WTC11 (cell line): ENCODE results near the gene EPHX1. TPM values are rescaled to one million over a fixed set of nuclear protein-coding genes. Genes with fewer than 3 reads are reported as not detected.

Source experiments
- ATAC-seq: fragments of 200-7000 bp; cut with Tn5 transposase; 2 replicates; pipeline ENCODE4 v1.10.0; 2021; ENCODE audit warnings: mild to moderate bottlenecking, moderate library complexity
- CTCF ChIA-PET: fragments of 300-600 bp; sonication (Branson Sonifier 250); formaldehyde crosslinking; loops from one replicate; lab custom pipeline; 2021; ENCODE audit warnings: antibody characterized with exemption; lab: Charles Lee
- POLR2A ChIA-PET: fragments of 350-600 bp; sonication (Branson Sonifier 250); formaldehyde crosslinking; loops from one replicate; lab custom pipeline; 2021; ENCODE audit warnings: antibody characterized with exemption; lab: Charles Lee
- DNase-seq: peaks from one replicate; pipeline ENCODE4 v3.0.0; 2021; ENCODE audit warnings: low spot score
- H3K27ac Mint-ChIP-seq: 2 replicates; pipeline ENCODE4 v1.8.0; 2021; ENCODE audit warnings: mixed read lengths
- H3K27me3 Mint-ChIP-seq: 2 replicates; pipeline ENCODE4 v1.8.0; 2021; ENCODE audit warnings: low read depth, mild to moderate bottlenecking, moderate library complexity, mixed read lengths
- H3K36me3 Mint-ChIP-seq: 2 replicates; pipeline ENCODE4 v1.8.0; 2021; ENCODE audit warnings: mixed read lengths
- H3K4me1 Mint-ChIP-seq: 2 replicates; pipeline ENCODE4 v1.8.0; 2022; ENCODE audit warnings: mixed read lengths
- H3K4me3 Mint-ChIP-seq: 2 replicates; pipeline ENCODE4 v1.8.0; 2021; ENCODE audit warnings: mild to moderate bottlenecking, moderate library complexity, mixed read lengths
- H3K9me3 Mint-ChIP-seq: 2 replicates; pipeline ENCODE4 v1.8.0; 2021; ENCODE audit warnings: mixed read lengths
- ELF4 ChIP-seq: sonication (generic); formaldehyde crosslinking; IDR thresholded peaks from 2 replicates; pipeline ENCODE4 v1.8.1; 2022; ENCODE audit warnings: low read depth, mild to moderate bottlenecking, moderate library complexity, missing genetic modification reagents
- FOXJ3 ChIP-seq: sonication (generic); formaldehyde crosslinking; IDR thresholded peaks from 2 replicates; pipeline ENCODE4 v1.9.0; 2021; ENCODE audit warnings: missing genetic modification reagents, mild to moderate bottlenecking, borderline replicate concordance
- GABPB1 ChIP-seq: sonication (generic); formaldehyde crosslinking; IDR thresholded peaks from 2 replicates; pipeline ENCODE4 v1.8.1; 2023; ENCODE audit warnings: mild to moderate bottlenecking, missing genetic modification reagents
- HMGA2 ChIP-seq: fragments of 250-450 bp; sonication (Bioruptor Pico); IDR thresholded peaks from 2 replicates; pipeline ENCODE4 v1.4.0; 2021; ENCODE audit warnings: mild to moderate bottlenecking, moderate library complexity
- MXD4 ChIP-seq: fragments of 250-450 bp; sonication (Bioruptor Pico); IDR thresholded peaks from 2 replicates; pipeline ENCODE4 v1.8.0; 2021; ENCODE audit warnings: mild to moderate bottlenecking, moderate library complexity, borderline replicate concordance
- NFATC4 ChIP-seq: fragments of 250-450 bp; sonication (Bioruptor Pico); IDR thresholded peaks from 2 replicates; pipeline ENCODE4 v1.9.0; 2021; ENCODE audit warnings: mild to moderate bottlenecking
- PRRX2 ChIP-seq: fragments of 250-450 bp; sonication (Bioruptor Pico); IDR thresholded peaks from 2 replicates; pipeline ENCODE4 v1.8.0; 2021; ENCODE audit warnings: mild to moderate bottlenecking
- SMAD4 ChIP-seq: sonication (generic); formaldehyde crosslinking; IDR thresholded peaks from 2 replicates; pipeline ENCODE4 v1.8.0; 2022; ENCODE audit warnings: mild to moderate bottlenecking, missing genetic modification reagents
- TP53 ChIP-seq: sonication (generic); formaldehyde crosslinking; IDR thresholded peaks from 2 replicates; pipeline ENCODE4 v1.8.1; 2023; ENCODE audit warnings: mild to moderate bottlenecking, missing genetic modification reagents
- ZNF232 ChIP-seq: sonication (generic); formaldehyde crosslinking; IDR thresholded peaks from 2 replicates; pipeline ENCODE4 v1.8.0; 2022; ENCODE audit warnings: mild to moderate bottlenecking, missing genetic modification reagents
- total RNA-seq: library from RNA; stranded (reverse); gene quantifications from 3 replicates; pipeline ENCODE4 v1.2.3, GENCODE V29; 2021
- TF ChIP-seq, protein P1 (sequence below): sonication (generic); formaldehyde crosslinking; IDR thresholded peaks from 2 replicates; pipeline ENCODE4 v1.8.1; 2022; ENCODE audit warnings: low read depth, mild to moderate bottlenecking, moderate library complexity, missing genetic modification reagents, borderline replicate concordance
- TF ChIP-seq, protein P2 (sequence below): sonication (generic); formaldehyde crosslinking; IDR thresholded peaks from 2 replicates; pipeline ENCODE4 v1.8.1; 2023; ENCODE audit warnings: mild to moderate bottlenecking, missing genetic modification reagents
- TF ChIP-seq, protein P3 (sequence below): fragments of 250-450 bp; sonication (Bioruptor Pico); IDR thresholded peaks from 2 replicates; pipeline ENCODE4 v1.9.0; 2021; ENCODE audit warnings: mild to moderate bottlenecking, borderline replicate concordance
- TF ChIP-seq, protein P4 (sequence below): sonication (generic); formaldehyde crosslinking; IDR thresholded peaks from 2 replicates; pipeline ENCODE4 v1.8.1; 2023; ENCODE audit warnings: mild to moderate bottlenecking, missing genetic modification reagents, moderate library complexity
- TF ChIP-seq, protein P5 (sequence below): sonication (generic); formaldehyde crosslinking; IDR thresholded peaks from 2 replicates; pipeline ENCODE4 v1.8.0; 2022; ENCODE audit warnings: mild to moderate bottlenecking, missing genetic modification reagents
- TF ChIP-seq, protein P6 (sequence below): sonication (generic); formaldehyde crosslinking; conservative IDR thresholded peaks from 2 replicates; pipeline ENCODE4 v1.8.1; 2023; ENCODE audit warnings: mild to moderate bottlenecking, low read depth, missing genetic modification reagents, moderate library complexity
- TF ChIP-seq, protein P7 (sequence below): sonication (generic); formaldehyde crosslinking; IDR thresholded peaks from 2 replicates; pipeline ENCODE4 v1.8.1; 2022; ENCODE audit warnings: low read depth, missing genetic modification reagents, borderline replicate concordance

The EPHX1 gene
- total RNA-seq, 1 experiment from 2014 or later: 60.9 TPM

DNA sequence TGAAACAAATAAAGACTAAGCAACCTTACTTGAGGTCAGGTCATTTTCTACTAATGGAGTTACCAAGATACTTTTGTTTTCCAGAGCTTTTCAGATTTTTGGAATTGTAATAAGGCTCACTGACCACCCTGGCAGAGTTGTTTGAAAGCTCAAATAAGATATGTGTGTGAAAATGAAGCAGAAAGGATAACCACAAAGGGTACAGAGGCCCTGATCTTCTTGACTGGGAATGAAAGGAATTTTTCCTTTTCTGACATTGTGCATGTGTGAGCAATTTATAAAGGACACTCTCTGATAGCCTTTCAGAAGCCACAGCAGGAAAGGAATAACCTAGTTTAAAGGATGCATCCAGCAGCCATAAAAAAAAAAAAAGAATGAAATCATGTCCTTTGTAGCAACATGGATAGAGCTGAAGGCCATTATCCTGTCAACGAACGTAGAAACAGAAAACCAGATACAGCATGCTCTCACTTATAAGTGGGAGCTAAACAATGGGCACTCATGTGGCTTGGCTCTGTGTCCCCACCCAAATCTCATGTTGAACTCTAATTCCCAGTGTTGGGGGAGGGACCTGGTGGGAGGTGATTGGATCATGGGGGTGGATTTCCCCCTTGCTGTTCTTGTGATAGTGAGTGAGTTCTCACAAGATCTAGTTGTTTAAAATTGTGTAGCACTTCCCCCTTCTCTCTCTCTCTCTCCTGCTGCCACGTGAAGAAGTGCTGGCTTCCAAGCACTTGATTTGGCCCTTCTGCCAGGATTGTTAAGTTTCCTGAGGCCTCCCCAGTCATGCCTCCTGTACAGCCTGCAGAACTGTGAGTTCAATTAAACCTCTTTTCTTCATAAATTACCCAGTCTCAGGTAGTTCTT, 35.4 kb upstream of the EPHX1 start:
- Mint-ChIP-seq H3K27ac (no peak overlapping the region), H3K4me3 (no peak overlapping the region), H3K4me1 (peaks cover 39% of the 10 kb centered on the region), H3K9me3 (no peaks in the 10 kb centered on the region), H3K27me3 (no peaks in the 10 kb centered on the region; the same call in 1 of the 2 replicates), H3K36me3 (no peaks in the 10 kb centered on the region; the same call in 1 of the 2 replicates)
- CTCF ChIA-PET: interaction anchor here (1.3 to 5.1 kb wide), 3 partner anchors 35 to 300 kb away, joined by 3 to 73 read pairs (median 7); no protein-coding TSS in a partner anchor
- TF ChIP-seq, protein P1, sequence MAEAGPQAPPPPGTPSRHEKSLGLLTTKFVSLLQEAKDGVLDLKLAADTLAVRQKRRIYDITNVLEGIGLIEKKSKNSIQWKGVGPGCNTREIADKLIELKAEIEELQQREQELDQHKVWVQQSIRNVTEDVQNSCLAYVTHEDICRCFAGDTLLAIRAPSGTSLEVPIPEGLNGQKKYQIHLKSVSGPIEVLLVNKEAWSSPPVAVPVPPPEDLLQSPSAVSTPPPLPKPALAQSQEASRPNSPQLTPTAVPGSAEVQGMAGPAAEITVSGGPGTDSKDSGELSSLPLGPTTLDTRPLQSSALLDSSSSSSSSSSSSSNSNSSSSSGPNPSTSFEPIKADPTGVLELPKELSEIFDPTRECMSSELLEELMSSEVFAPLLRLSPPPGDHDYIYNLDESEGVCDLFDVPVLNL (CRISPR knock-in tag): no peak
- TF ChIP-seq NFATC4 (CRISPR knock-in tag): no peak
- TF ChIP-seq, protein P2, sequence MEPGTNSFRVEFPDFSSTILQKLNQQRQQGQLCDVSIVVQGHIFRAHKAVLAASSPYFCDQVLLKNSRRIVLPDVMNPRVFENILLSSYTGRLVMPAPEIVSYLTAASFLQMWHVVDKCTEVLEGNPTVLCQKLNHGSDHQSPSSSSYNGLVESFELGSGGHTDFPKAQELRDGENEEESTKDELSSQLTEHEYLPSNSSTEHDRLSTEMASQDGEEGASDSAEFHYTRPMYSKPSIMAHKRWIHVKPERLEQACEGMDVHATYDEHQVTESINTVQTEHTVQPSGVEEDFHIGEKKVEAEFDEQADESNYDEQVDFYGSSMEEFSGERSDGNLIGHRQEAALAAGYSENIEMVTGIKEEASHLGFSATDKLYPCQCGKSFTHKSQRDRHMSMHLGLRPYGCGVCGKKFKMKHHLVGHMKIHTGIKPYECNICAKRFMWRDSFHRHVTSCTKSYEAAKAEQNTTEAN (CRISPR knock-in tag): no peak
- TF ChIP-seq, protein P3, sequence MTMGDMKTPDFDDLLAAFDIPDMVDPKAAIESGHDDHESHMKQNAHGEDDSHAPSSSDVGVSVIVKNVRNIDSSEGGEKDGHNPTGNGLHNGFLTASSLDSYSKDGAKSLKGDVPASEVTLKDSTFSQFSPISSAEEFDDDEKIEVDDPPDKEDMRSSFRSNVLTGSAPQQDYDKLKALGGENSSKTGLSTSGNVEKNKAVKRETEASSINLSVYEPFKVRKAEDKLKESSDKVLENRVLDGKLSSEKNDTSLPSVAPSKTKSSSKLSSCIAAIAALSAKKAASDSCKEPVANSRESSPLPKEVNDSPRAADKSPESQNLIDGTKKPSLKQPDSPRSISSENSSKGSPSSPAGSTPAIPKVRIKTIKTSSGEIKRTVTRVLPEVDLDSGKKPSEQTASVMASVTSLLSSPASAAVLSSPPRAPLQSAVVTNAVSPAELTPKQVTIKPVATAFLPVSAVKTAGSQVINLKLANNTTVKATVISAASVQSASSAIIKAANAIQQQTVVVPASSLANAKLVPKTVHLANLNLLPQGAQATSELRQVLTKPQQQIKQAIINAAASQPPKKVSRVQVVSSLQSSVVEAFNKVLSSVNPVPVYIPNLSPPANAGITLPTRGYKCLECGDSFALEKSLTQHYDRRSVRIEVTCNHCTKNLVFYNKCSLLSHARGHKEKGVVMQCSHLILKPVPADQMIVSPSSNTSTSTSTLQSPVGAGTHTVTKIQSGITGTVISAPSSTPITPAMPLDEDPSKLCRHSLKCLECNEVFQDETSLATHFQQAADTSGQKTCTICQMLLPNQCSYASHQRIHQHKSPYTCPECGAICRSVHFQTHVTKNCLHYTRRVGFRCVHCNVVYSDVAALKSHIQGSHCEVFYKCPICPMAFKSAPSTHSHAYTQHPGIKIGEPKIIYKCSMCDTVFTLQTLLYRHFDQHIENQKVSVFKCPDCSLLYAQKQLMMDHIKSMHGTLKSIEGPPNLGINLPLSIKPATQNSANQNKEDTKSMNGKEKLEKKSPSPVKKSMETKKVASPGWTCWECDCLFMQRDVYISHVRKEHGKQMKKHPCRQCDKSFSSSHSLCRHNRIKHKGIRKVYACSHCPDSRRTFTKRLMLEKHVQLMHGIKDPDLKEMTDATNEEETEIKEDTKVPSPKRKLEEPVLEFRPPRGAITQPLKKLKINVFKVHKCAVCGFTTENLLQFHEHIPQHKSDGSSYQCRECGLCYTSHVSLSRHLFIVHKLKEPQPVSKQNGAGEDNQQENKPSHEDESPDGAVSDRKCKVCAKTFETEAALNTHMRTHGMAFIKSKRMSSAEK (CRISPR knock-in tag): no peak
- TF ChIP-seq, protein P4, sequence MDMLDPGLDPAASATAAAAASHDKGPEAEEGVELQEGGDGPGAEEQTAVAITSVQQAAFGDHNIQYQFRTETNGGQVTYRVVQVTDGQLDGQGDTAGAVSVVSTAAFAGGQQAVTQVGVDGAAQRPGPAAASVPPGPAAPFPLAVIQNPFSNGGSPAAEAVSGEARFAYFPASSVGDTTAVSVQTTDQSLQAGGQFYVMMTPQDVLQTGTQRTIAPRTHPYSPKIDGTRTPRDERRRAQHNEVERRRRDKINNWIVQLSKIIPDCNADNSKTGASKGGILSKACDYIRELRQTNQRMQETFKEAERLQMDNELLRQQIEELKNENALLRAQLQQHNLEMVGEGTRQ (CRISPR knock-in tag): no peak
- no peak for TF ChIP-seq ELF4 (CRISPR knock-in tag)
- TF ChIP-seq SMAD4 (CRISPR knock-in tag): no peak
- no peak for TF ChIP-seq TP53 (CRISPR knock-in tag)
- no peak for TF ChIP-seq PRRX2
- TF ChIP-seq MXD4 (CRISPR knock-in tag): no peak
- POLR2A ChIA-PET: no interaction called here
- DNase-seq: no peak
- ATAC-seq: no peak

DNA sequence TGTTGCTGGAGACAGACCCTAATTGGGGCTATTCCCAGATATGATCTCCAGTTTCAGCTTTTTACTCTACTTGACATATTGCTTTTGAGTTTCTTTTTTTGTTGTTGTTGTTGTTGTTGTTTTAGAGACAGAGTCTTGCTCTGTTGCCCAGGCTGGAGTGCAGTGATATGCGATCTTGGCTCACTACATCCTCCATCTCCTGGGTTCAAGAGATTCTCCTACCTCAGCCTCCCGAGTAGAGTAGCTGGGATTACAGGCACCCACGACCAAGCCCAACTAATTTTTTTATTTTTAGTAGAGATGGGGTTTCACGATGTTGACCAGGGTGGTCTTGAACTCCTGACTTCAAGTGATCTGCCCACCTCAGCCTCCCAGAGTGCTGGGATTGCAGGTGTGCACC, 33.6 kb upstream of the EPHX1 start:
- CTCF ChIA-PET: interaction anchor here (0.6 to 2.4 kb wide), 5 partner anchors 33 to 321 kb away, joined by 3 to 45 read pairs (median 3); partner anchors contain the start of gene EPHX1
- H3K4me3 Mint-ChIP-seq: no peak overlapping the region
- H3K27me3 Mint-ChIP-seq: no peaks in the 10 kb centered on the region
- POLR2A ChIA-PET: no interaction called here
- H3K36me3 Mint-ChIP-seq: peaks cover 9% of the 10 kb centered on the region
- no peaks in the 10 kb centered on the region for H3K9me3 Mint-ChIP-seq
- peaks cover 41% of the 10 kb centered on the region for H3K4me1 Mint-ChIP-seq
- no peak for DNase-seq
- no peak for ATAC-seq
- TF ChIP-seq ZNF232: no peak
- TF ChIP-seq, all 79 proteins: peak for 0
- no peak overlapping the region for H3K27ac Mint-ChIP-seq

DNA sequence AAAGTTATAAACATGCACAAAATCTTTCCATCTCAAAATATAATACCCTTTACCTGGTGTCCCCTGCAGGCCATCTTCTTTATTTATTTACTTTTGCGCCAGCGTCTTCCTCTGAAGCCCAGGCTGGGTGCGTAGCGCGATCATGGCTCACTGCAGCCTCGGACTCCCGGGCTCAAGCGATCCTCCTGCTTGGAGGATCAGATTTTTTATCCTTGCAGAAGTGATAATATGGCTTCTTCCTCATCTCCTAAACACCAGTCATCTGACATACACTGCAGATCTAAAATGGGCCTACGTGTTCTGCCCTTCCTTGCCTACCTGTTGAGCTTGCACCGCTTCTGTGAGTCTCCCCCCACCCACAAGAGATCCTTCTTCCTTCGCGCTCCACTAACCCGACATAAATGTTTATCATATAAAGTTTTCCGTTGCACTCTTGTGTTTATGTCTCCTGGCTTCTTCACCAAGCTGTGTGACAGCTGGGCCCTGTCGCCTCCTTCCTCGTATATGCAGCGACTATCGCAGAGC, 32.8 kb upstream of the EPHX1 start:
- ATAC-seq (no peak), DNase-seq (no peak)
- no peak overlapping the region for H3K4me3 Mint-ChIP-seq
- no peaks in the 10 kb centered on the region for H3K27me3 Mint-ChIP-seq
- peaks cover 9% of the 10 kb centered on the region for H3K36me3 Mint-ChIP-seq
- no peak overlapping the region for H3K27ac Mint-ChIP-seq
- H3K4me1 Mint-ChIP-seq: peaks cover 40% of the 10 kb centered on the region
- POLR2A ChIA-PET: interaction anchor here (0.6 to 2.5 kb wide), 19 partner anchors 8 to 302 kb away, joined by 3 to 10 read pairs (median 5); partner anchors contain the start of genes ENAH, EPHX1, PYCR2 and TMEM63A
- no peaks in the 10 kb centered on the region for H3K9me3 Mint-ChIP-seq
- CTCF ChIA-PET: interaction anchor here (0.6 to 4.1 kb wide), 44 partner anchors 9 to 714 kb away, joined by 3 to 45 read pairs (median 4); partner anchors contain the start of genes ENAH, EPHX1, PYCR2 and TMEM63A
- TF ChIP-seq, protein P5, sequence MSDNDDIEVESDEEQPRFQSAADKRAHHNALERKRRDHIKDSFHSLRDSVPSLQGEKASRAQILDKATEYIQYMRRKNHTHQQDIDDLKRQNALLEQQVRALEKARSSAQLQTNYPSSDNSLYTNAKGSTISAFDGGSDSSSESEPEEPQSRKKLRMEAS (CRISPR knock-in tag): no peak
- TF ChIP-seq, protein P6, sequence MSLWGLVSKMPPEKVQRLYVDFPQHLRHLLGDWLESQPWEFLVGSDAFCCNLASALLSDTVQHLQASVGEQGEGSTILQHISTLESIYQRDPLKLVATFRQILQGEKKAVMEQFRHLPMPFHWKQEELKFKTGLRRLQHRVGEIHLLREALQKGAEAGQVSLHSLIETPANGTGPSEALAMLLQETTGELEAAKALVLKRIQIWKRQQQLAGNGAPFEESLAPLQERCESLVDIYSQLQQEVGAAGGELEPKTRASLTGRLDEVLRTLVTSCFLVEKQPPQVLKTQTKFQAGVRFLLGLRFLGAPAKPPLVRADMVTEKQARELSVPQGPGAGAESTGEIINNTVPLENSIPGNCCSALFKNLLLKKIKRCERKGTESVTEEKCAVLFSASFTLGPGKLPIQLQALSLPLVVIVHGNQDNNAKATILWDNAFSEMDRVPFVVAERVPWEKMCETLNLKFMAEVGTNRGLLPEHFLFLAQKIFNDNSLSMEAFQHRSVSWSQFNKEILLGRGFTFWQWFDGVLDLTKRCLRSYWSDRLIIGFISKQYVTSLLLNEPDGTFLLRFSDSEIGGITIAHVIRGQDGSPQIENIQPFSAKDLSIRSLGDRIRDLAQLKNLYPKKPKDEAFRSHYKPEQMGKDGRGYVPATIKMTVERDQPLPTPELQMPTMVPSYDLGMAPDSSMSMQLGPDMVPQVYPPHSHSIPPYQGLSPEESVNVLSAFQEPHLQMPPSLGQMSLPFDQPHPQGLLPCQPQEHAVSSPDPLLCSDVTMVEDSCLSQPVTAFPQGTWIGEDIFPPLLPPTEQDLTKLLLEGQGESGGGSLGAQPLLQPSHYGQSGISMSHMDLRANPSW (CRISPR knock-in tag): no peak
- TF ChIP-seq, protein P7, sequence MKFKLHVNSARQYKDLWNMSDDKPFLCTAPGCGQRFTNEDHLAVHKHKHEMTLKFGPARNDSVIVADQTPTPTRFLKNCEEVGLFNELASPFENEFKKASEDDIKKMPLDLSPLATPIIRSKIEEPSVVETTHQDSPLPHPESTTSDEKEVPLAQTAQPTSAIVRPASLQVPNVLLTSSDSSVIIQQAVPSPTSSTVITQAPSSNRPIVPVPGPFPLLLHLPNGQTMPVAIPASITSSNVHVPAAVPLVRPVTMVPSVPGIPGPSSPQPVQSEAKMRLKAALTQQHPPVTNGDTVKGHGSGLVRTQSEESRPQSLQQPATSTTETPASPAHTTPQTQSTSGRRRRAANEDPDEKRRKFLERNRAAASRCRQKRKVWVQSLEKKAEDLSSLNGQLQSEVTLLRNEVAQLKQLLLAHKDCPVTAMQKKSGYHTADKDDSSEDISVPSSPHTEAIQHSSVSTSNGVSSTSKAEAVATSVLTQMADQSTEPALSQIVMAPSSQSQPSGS (CRISPR knock-in tag): no peak
- TF ChIP-seq FOXJ3 (CRISPR knock-in tag): no peak
- no peak for TF ChIP-seq ZNF232
- TF ChIP-seq HMGA2 (CRISPR knock-in tag): no peak
- TF ChIP-seq GABPB1 (CRISPR knock-in tag): no peak
